HK-2 (cell line): ENCODE measurements around the gene MAP2K5.
"Not testable (repeated sequence)": the region's sequence is repeated elsewhere in the genome, so short reads cannot be mapped to it uniquely, and the experiment has no call there.

Source experiments
- DNase-seq: peaks from one replicate; pipeline ENCODE4 v3.0.0-alpha.2; 2018; ENCODE audit not compliant: unreplicated experiment

Gene MAP2K5

DNA sequence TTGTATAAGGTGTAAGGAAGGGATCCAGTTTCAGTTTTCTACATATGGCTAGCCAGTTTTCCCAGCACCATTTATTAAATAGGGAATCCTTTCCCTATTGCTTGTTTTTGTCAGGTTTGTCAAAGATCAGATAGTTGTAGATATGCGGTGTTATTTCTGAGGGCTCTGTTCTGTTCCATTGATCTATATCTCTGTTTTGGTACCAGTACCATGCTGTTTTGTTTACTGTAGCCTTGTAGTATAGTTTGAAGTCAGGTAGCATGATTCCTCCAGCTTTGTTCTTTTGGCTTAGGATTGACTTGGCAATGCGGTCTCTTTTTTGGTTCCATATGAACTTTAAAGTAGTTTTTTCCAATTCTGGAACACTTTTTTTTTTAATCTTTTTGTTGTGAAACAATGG lies 130.3 kb downstream of the MAP2K5 start:
- not testable (repeated sequence) for DNase-seq

DNA sequence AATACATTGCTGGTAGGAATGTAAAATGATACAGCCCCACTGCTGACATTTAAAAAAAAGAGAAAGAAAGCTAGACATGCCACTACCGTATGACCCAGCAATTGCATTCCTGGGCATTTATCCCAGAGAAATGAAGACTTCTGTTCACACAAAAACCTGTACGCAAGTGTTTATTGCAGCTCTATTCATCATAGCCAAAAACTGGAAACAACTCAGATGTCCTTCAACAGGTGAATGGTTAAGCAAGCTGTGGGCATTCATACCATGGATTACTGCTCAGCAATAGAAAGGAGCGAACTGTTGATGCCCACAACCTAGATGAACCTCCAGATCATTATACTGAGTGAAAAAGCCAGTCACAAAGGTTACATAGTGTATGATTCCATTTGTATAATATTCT lies 132.5 kb downstream of the MAP2K5 start:
- DNase-seq, result no peak

DNA sequence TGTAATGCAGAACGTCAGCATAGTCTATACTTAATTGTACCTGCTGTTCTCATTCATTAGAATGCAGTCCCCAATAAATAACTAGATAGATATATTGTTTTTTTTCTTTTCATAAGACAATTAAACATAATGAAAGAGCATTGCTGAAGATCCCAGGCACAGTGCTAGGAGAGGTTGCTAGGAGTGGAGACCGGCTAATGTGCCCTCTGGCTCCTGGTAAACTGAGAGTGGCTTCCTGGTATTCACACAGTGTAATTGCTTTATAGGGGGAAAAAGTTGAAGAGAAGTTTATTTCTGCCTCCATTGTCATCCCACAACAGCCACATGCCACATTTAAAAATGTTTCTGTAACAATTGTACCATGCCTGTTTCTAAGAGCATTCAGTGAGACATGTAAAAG lies 135.6 kb downstream of the MAP2K5 start:
- DNase-seq, result no peak

DNA sequence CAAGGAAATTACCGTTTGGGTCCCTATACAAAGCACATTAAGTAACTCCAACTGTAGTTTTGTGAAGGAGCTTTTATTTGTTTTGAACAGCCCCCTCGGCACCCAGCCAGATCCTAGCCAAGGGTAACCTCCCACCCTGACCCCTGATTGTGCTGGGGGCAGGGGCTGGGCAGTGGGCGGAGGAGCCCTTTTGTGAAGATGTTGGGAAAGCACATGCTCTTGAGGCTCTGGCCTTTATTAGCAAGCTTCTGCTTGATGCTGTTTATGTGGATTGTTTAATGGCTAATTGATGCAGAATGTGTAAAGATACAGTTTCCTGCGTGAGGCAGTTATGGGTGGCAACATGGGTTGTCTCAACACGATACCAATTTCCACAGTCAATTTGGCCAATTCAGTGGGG lies 136.5 kb downstream of the MAP2K5 start:
- DNase-seq, result no peak

DNA sequence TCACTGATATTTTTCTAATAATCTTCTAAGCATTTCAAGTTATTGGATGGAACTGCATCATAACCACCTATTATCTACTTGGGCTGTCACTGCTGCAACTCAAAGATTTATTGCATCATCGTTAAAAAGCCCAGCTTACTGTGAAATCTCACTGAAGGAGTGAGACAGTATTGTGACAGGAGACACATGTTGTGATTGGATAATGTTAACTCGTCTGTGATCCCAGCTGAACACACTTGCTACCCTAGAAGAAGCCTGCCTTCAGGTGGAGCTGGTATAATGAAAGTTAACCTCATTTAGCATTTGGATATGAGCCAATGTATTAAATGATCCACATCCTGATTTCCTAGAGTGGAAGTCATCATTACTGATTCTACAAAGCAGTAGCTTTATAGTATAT lies 138.1 kb downstream of the MAP2K5 start:
- no peak for DNase-seq

DNA sequence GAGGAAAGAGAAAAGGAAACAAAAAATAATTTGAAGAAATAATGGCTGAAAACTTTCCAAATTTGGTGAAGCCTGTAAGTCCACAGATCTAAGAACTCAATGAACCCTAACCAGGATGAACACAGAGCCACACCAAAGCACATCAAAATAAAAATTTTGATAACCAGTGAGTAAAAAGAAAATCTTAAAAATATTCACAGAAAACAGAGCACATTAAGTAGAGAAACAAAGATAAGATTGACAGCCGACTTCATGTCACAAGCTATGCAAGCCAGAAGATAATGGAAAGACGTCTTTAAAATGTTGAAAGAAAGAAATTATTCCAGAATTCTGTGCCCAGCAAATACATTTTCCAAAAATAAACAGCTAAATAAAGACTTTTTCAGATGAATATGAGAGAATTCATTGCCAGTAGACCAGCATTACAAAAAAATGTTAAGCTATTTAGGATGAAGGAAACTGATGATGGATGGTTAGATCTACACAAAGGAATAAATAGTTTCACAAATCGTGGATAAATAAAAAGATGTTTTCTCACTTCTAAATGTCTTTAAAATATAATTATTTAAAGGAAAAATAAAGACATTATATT lies 142.6 kb downstream of the MAP2K5 start:
- no peak for DNase-seq

DNA sequence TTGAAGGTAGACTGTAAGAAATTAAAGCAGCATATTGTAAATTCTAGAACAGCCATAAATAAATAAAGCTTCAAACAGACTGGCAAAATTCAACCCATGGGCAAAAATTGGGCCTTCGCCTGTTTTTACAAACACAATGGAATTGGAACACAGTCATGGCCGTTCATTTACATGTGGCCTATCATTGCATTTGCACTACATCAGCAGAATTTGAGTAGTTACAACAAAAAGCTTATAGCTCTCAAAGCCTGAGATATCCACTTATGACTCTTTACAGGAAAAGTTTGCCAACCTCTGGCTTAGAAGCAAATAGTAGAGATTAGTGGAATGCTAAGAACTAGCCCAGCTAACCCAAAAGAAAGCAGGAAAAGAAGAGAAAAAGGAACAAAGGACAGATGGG lies 143.2 kb downstream of the MAP2K5 start:
- no peak for DNase-seq

DNA sequence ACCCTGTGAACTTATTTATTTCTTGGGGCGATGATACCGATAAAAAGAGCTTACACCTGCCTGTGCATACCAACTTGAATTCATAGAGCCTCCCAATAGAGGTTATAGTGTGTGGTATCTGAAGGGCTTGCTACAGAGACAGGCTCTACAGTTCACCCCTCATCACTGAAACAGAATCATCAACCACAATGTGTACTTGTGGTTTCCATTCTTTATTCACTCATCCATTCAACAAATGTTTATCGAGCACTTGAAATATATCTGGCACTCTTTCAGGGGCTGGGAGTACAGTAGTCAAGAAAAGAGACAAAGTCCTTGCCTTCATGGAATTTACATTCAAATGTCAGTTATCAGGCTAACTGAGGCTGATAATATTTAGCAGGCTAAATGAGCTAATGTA lies 148.4 kb downstream of the MAP2K5 start:
- peak; percentile 0 for DNase-seq

DNA sequence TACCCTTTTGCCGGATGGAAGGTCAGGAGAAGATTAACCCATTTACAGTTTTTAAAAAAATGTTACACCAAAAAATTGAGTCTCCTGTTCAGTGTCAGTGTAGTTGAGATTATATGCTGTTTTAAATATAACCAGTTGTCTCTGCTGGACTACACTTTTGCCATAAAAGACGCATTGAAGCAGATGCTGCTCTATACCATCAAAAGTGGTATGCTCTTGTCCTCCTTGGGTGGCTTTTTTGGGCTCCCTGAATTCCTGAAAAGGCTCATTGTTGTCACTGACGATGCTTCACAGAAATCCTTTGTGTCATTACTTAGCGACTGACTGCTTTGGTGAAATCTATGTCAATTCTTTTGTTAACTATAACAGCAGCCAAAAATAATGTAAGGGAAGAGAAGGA lies 148.9 kb downstream of the MAP2K5 start:
- DNase-seq, result no peak

DNA sequence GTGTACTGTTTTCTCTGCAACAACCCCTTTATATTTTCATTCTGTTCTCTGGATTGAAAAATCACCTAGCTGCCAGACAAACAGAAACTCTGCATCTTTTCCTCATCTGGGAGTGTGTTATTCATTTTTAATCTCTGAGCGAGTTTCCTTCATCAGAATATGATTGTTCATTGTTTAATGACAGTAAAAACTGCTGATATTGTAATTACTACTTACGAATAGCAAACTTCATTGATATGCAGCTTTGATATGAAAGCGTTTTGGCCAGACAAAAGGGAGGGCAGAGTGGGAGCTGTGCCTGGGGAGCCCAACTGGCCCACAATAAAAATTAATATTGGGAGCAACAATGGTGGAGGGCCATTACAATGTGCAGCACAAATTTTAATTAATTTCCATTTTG lies 150.1 kb downstream of the MAP2K5 start:
- DNase-seq, result no peak

DNA sequence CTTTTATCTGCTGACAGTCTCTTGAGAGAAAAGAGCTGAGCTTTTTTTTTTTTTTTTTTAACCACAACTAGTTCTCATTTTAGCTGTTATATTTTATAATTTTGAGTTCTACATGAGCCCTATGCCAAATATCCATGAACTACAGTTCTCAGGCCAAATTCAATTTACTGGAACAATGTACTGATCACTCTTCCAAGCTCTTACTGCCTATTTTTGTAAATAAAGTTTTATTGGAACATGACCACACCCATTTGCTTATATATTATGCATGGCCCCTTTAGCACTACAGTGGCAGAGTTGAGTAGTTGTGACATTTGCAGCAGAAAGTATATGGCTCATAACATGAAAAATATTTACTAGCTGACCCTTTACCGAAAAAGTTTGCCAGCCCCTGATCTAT lies 153.6 kb downstream of the MAP2K5 start:
- DNase-seq, result no peak

DNA sequence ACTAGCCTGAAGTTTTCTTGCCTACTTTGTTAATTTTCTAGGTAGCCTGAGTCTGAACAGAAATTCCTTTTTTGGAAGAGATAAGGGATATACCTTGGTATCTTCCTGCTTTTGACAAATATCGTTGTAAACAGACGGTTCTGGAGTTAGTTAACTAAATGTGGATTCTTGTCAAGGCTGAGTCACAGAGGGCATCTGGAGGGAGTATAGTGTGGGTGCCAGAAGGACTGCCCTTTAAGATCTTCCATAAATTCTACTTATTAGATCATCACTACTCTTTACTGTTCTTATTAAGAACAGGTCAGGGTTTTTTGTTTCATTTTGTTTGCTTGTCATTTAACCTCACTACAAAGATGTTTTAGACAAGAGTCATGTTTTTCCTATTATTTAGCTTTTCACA lies 157.5 kb downstream of the MAP2K5 start:
- no peak for DNase-seq

DNA sequence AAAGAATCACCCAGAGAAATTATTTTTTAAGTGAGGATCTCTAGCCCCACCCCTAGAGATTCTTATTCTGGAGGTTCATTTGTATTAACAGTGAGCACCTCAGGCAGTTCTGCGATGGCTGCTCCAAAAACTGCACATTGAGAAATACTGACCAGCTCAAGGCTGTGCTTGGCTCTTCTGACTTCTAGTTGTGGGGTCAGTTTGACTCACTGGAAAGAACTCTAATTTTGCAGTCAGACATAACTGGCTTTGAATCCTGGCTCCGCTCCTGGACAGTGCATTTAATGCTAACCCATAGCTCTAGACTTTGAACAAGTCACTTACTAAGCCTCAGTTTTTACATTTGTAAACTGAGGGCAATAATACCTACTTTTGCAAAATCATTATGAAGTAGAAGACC lies 159.2 kb downstream of the MAP2K5 start:
- DNase-seq, result no peak

DNA sequence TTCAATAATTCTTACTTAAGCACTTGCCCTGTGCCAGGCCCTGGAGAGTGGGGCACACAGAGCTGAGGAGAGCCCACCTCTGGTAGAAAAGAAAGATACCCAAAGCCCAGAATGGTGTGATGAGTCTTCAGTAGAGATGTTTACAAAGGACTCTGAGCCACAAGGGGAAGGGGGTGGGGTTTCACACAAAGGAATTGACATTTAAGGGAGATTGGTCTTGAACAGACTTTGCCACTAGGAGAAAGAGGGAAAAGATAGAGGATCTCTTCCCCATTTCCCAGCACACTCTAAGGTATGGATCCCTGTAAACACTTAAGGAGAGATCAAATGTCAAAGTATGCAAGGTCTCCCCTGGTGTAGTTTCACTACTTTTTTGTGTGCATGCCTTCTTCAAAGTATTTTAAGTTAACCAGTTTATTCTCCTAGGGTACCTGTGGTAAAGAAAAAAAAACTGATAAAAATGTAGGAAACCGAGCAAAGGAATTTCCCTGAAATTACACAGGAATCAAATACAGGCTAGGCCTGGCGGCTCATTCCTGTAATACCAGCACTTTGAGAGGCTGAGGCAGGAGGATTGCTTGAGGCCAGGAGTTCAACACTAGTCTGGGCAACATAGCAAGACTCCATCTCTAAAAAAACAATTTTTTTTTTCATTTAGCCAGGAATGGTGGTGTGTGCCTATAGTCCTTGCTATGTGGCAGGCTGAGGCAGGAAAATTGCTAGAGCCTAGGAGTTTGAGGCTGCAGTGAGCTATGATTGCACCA lies 165.2 kb downstream of the MAP2K5 start:
- DNase-seq, result no peak

DNA sequence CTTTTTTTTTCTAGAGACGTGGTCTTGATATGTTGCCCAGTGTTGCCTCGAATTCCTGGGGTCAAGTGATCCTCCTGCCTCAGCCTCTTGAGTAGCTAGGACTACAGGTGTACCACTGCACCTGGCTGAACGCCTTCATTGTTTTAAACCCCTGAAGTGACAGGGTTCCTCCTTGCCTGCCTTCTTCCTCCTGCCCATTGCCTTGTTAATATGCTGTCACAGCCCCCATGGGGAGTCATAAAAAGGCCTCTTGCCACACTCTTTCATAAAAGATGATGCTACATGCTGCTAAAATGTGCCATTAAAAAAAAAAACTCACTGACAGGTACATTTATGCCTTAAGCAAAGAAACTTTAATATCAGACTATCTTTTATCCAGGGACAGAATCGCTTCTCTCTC lies 166.0 kb downstream of the MAP2K5 start:
- DNase-seq, result no peak

DNA sequence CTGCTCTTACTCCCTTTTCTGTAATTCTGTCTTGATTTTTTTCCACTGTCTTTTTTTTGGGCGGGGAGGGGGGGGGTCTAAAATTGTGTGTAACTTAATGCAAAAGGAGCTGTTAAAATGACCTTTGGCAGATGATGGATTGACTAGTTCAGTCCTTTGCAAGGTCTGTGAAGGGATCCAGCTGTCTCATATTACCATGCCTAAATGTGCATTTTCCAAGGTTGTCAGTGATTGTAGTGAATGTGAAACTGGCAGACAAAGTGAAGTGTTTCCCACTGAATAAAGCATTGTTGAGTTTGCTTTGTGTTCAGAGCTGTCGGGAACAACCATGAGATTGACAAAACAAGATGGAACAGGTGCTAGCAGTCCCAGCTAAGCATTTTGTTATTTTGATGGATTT lies 172.7 kb downstream of the MAP2K5 start:
- no peak for DNase-seq

DNA sequence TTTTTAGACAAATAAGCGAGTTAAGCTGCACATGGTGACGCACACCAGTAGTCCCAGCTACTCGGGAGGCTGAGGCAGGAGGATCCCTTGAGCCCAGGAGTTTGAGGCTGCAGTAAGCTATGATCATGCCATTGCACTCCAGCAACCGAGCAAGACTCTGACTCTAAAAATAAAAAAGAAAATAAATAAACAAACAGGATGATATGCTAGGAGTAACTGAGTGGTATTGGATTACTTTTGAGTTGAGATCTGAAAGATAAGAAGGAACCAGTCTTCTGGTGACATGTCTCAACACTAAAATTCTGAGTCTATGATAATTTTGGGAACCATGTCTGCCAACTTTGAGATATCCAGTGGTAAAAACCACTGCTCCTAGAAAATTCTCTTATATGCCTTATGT lies 173.7 kb downstream of the MAP2K5 start:
- DNase-seq, result no peak

DNA sequence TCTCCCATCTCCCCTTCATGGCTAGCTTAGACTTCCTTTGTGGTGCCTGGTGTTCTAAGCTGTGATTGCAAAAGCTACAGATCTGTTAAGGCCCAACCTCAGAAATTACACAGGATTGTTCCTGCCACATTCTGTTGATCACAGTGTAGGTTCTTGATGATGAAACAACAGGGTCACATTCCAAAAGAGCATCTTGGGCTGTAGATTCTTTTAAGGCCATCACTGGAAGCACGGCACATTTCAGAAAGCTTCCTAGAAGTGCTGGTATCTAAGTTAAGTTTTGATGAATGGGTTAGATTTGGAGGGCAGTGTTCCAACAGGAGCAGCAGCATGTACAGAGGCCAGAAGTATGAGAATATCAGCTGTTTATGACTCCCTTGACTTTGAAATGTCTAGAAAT lies 175.3 kb downstream of the MAP2K5 start:
- no peak for DNase-seq

DNA sequence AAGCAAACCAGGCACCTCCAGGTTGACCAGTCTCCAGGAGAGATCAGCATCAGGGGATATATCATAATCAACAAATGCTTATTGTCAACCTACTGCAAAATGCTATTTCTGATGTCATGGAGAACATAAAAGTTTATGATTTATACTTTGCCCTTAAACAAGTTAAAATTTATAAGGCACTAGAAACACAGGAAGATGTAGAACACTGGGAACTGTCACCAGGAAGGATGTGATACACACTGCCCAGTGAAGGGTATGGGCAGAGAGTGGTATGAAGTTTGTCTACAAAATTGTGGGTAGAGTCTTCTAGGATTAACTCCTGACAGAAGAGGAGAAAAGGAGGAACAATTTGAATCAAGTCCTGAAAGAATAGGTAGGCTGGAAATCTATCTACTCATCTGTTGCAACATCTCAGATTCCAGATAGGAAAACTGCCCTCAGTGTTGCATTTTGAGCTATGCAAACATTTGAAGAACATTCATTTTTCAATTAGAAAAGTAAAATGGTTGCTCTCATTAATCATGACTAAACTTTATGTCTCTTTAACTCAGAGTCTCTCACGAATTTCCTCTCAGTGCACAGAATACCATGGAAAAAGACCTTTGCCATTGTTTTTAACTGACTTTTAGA lies 176.9 kb downstream of the MAP2K5 start:
- no peak for DNase-seq

DNA sequence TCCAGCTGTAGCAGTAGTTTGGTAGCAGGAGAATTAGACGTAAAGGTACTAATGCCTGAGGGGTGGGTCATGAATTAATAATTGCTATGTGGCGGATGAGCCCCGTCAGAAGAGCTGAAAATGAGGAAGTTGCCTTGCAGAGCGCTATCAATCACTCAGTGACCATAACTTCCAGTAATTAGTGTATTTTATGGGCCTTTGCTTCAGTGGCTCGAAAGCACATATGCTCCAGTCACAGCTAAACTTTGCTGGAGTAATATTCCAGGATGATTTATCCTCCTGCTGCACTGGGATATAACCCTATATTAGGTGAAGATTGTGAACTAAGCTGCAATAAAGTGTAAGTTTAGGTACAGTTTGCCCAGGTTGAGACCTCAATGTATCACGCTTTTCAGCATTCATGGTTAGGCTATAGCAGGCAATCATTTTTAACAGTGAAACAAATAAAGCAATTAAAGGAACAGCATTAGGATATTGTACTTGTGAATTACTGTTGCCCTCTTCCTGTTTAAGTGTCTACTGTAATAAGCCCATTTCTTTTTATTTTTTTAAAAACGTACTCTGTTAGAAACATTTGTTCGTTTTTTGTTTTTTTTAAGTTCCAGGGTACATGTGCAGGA lies 178.2 kb downstream of the MAP2K5 start:
- DNase-seq, result no peak

DNA sequence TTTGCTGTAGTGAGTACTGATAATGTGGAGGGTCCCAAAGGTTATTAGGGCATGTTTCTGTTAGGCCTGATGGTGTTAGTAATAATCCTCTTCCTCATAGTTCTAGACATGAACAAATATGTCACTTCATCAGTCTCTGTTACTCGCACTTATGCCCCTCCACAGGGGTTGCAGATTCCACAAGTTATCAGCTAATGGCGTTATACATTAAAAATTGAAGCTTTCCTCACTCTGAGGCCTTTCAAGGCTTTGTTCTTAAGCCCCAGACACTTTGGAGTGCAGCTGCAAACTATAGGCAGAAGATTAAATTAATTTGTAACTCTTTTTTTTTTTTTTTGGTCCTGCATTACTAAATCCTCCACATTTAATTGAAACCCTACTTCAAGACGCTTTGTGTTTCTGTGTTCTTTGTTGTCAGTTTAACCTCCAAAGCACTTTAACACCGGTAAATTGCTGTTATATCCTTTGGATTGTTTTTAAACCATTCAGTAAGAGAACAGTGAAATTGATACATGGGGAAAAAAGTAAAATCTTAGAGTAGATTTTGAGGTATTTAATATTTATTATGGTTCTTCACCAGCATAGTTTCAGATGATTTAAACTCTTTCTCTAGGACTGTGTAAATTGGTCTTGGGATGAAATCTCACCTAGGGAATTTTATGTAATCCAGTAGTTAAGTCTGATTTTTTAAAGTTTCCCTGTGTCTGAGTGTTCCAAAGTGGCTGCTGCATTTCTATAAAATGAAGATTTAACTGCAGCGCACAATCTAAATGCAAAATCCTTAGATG lies 179.7 kb downstream of the MAP2K5 start:
- DNase-seq, result no peak
